Suppressor macrophage treated with lipopolysaccharide for 1 hour (primary cell): ENCODE measurements around the gene DLD.
A peak's percentile ranks its signal among the peaks of the same experiment; 100 is the strongest.
"Not testable (repeated sequence)": the region's sequence is repeated elsewhere in the genome, so short reads cannot be mapped to it uniquely, and the experiment has no call there.

Experiments used
- DNase-seq, 3 donors: peaks; one replicate each; pipeline ENCODE4 v3.0.0-alpha.2; 2020 to 2022

The DLD gene

DNA sequence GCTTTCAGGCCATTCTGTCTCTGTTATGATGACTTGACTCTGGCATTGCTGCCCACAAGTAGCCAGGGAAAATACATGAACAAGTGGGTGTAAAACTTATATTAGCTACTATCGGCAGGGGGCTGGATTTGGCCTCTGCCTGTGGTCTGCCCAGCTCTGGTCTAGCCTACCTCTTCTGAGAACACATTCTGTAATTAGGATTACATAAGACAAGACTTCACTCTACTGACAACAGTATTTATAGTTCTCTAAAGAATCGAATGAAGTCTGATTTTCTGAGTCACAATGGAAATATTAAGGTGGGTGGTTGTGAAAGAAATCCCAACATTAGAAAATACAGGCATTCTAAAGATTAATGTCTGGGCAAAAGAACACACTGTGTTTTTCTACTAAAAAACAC is 55.5 kb downstream of the DLD start:
- peak in 2 of 3 donors; percentile 11 to 27 for DNase-seq

DNA sequence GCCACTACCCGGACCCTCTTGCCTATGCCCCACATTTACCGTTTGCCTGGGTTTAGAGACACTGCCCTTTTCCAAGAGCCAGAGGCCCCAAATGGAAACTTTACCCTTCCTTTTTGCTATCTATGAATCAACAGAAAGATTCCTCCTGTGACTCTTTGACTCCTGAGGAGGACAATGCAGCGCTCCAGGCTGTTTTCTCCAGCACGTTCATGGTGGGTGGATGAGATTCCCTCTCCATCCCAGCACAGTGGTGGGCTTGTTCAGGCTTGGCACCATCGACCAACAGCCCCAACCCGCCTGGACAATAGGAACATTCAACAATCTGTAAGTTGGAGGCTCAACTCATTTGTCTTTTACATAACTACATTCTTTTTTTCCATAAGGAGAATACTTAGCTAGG is 55.9 kb downstream of the DLD start:
- DNase-seq: no peak

- DNase-seq: no peak
These were observed 57.9 kb downstream of the DLD start for GRCh38 chr7:107948645-107949442.

- no peak for DNase-seq
These were observed 58.5 kb downstream of the DLD start for GRCh38 chr7:107949443-107949935.

GRCh38 chr7:107951172-107951787 is 60.3 kb downstream of the DLD start:
- no peak for DNase-seq

GRCh38 chr7:107951896-107952295 is 60.9 kb downstream of the DLD start:
- no peak for DNase-seq

GRCh38 chr7:107953265-107953923 is 62.4 kb downstream of the DLD start:
- DNase-seq: no peak

DNA sequence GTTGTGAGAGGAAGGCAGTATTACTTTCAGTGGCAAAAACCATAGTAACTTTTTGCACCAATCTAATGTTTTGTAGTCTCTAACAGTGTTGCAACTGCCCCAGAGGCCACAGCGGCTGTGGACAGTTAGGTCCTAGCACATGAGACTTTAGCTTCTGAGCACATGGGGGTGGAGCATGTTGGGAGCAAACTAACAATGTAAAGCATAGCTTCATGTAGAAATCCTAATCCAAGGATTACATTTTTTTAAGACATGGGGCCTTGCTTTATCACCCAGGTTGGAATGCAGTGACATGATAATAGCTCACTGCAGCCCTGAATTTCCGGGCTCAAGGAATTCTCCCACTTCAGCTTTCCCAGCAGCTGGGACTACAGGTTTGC is 62.9 kb downstream of the DLD start:
- no peak for DNase-seq

- DNase-seq: no peak
These were observed 64.4 kb downstream of the DLD start for GRCh38 chr7:107955394-107955793.

DNA sequence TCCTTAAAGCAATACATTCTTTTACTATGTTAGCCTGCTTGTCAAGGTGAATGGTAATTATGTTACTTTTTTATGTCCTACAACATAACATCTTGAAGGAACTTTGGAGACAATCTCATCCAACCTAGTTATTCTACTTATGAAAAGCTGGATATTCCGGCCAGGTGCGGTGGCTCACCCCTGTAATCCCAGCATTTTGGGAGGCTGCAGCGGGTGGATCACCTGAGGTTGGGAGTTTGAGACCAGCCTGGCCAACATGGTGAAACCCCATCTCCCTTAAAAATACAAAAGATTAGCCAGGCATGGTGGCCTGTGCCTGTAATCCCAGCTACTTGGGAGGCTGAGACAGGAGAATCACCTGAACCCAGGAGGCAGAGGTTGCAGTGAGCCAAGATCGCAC is 66.0 kb downstream of the DLD start:
- not testable (repeated sequence) for DNase-seq

- no peak for DNase-seq
These were observed 66.5 kb downstream of the DLD start for GRCh38 chr7:107957436-107957835.

GRCh38 chr7:107958764-107959526 is 68.0 kb downstream of the DLD start:
- peak; percentile 49 to 74 (median 68) for DNase-seq

GRCh38 chr7:107959527-107959898 is 68.5 kb downstream of the DLD start:
- no peak for DNase-seq

DNA sequence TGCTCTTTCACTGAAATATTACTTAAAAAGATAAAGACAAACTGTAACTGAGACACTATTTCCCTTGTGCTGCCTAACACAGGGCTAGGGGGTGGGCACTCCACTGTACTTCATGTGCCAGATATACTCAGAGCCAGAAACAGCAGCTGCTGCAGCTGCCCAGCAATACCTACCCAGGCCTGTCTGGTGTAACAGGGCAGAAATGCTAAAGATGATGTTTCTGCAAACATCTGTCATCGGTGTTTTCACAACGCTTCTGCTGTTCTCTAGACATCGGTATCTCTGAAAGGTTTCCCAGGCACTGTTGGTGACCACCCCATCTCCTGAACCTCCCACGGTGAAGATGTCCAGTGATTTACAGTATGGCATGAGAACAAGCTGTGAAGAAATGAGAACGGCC is 69.3 kb downstream of the DLD start:
- DNase-seq: no peak

GRCh38 chr7:107961405-107961804 is 70.4 kb downstream of the DLD start:
- DNase-seq: no peak

- DNase-seq: no peak
These were observed 71.8 kb downstream of the DLD start for GRCh38 chr7:107962817-107963216.

- DNase-seq: no peak
These were observed 73.5 kb downstream of the DLD start for GRCh38 chr7:107964510-107964909.

DNA sequence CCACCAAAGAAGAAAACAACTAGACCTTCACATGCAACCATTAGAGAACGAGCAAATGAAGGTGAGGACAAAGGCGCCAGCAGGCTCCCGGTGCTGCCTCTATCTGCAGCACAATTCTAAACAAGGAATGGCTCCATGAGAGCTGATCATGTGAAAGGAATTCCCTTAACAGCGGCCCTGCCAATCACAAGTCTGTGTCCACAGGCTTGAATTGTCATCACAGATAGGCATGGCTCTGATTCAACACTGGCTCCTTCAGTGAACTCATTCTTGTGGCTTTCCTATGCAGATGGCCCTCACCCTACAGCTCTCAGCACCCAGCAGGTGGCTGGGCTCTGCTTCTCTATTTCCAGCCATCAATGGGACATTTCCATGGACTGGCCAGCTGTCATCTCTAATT is 75.7 kb downstream of the DLD start:
- peak in 1 of 3 donors; percentile 2 for DNase-seq

DNA sequence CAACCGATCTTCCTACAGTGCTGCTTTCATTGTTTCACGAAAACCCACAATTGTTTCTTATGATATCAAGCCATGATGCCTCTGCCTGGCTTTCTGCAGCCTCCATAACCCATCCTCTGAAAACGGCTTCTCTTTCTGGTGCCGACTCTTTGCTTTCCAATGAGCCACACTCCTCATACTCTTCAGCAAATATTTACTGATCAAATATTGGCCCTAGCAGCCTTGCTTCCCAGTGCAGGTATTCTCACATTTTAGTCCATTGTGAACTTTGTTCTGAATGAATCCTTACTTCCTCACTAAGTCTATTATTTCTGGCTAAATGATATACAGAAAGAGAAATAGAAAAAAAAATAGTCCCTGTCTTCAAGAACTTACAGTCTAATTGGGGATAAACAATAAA is 76.4 kb downstream of the DLD start:
- no peak for DNase-seq

- no peak for DNase-seq
These were observed 77.5 kb downstream of the DLD start for GRCh38 chr7:107968449-107968848.

- no peak for DNase-seq
These were observed 78.9 kb downstream of the DLD start for GRCh38 chr7:107969856-107970255.
